ENCODE measurements around the gene TREX2. TPM values are rescaled to one million over a fixed set of nuclear protein-coding genes. Genes with fewer than 3 reads are reported as not detected.
"Not testable (repeated sequence)": the region's sequence is repeated elsewhere in the genome, so short reads cannot be mapped to it uniquely, and the experiment has no call there.

The TREX2 gene
- total RNA-seq, 3 donors from 2014 or later, result 1.0 to 4.3 (median 1.9) TPM

DNA sequence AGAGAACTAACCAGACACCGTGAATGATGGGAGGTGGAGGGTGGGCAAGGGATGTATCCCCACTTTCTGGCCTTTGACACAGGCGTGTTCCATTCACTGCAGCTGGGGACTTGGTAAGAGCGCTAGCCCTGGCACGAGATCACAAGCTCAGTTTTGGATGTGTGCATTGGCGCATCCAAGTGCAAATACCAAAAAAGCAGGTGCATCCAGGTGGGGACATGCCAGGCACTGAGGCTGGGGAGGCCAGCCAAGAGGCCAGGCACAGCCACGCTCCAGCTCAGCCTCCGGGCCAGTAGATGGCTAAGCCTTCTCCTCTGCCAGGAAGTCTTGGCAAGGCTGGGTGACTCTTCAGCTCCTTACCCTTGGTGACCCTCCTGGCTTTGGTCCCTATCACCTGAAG, 39.0 kb downstream of the TREX2 start:
- H3K36me3 ChIP-seq, result no peaks in the 10 kb centered on the region
- H3K4me1 ChIP-seq, result no peaks in the 10 kb centered on the region
- H3K4me3 ChIP-seq, result no peak overlapping the region
- intact Hi-C loops (cut with DNase I; ENCODE audit: low total_unique reads), result no loop called here
- H3K27ac ChIP-seq, result no peak overlapping the region
- no peak for TF ChIP-seq POLR2AphosphoS5 (IDR thresholded peaks at IDR 0.05)
- TF ChIP-seq, protein P1, sequence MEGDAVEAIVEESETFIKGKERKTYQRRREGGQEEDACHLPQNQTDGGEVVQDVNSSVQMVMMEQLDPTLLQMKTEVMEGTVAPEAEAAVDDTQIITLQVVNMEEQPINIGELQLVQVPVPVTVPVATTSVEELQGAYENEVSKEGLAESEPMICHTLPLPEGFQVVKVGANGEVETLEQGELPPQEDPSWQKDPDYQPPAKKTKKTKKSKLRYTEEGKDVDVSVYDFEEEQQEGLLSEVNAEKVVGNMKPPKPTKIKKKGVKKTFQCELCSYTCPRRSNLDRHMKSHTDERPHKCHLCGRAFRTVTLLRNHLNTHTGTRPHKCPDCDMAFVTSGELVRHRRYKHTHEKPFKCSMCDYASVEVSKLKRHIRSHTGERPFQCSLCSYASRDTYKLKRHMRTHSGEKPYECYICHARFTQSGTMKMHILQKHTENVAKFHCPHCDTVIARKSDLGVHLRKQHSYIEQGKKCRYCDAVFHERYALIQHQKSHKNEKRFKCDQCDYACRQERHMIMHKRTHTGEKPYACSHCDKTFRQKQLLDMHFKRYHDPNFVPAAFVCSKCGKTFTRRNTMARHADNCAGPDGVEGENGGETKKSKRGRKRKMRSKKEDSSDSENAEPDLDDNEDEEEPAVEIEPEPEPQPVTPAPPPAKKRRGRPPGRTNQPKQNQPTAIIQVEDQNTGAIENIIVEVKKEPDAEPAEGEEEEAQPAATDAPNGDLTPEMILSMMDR (IDR thresholded peaks at IDR 0.05), result no peak
- no peak for TF ChIP-seq POLR2A (IDR thresholded peaks at IDR 0.05)
- DNase-seq (ENCODE audit: low spot score in 2 of 2), result no peak
- no peaks in the 10 kb centered on the region for H3K9me3 ChIP-seq
- peaks cover 0 to 45% of the 10 kb centered on the region in 2 donors for H3K27me3 ChIP-seq

DNA sequence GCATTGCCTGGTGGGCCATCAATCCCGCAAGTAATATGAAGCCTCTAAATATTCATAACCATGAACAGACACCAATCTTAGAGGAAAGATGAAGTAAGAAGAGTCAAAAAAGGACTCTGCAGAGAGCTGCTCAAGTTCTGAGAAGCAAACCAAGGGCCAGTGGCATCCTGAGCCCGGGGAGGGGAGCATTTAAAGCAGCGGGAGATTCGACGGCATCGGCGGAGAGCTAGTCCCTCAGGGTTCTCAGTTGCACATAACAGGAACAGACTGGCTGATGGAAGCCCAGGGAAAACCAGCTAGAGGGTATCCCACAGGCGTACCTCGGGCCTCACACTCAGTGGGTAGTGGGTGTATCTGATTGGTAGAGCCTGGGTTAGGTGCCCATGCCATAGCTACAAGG, 39.8 kb downstream of the TREX2 start:
- Histone ChIP-seq H3K36me3 (no peaks in the 10 kb centered on the region), H3K9me3 (peaks cover 0 to 1% of the 10 kb centered on the region in 2 donors), H3K4me3 (no peak overlapping the region), H3K27me3 (peaks cover 0 to 36% of the 10 kb centered on the region in 2 donors), H3K27ac (no peak overlapping the region), H3K4me1 (no peaks in the 10 kb centered on the region)
- no peak for DNase-seq (ENCODE audit: low spot score in 2 of 2)
- TF ChIP-seq POLR2A (IDR thresholded peaks at IDR 0.05) (no peak), POLR2AphosphoS5 (IDR thresholded peaks at IDR 0.05) (no peak)
- TF ChIP-seq, protein P1 (IDR thresholded peaks at IDR 0.05), result no peak
- intact Hi-C loops (cut with DNase I; ENCODE audit: low total_unique reads), result no loop called here

DNA sequence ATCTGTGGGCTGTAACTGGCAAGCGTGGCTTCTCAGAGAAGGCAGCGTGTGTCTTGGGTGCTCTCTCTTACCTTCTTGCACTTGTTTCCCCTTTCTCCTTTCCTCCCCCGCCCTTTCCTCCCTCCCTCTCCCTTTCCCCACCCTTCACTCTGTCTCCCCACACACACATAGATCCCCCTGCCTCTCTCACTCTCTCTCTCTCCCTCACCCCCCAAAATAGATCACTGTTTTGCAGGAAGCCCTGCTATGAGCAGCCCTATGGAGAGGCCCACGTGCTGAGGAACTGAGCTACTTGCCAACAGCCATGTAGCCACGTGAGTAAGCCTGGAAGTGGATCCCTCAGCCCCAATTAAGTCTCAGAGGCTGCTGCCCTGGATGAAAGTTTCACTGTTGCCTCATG, 40.4 kb downstream of the TREX2 start:
- Histone ChIP-seq H3K4me3 (no peak overlapping the region), H3K27ac (no peak overlapping the region), H3K36me3 (no peaks in the 10 kb centered on the region), H3K4me1 (no peaks in the 10 kb centered on the region), H3K9me3 (peaks cover 0 to 7% of the 10 kb centered on the region in 2 donors), H3K27me3 (peaks cover 0 to 31% of the 10 kb centered on the region in 2 donors)
- TF ChIP-seq POLR2A (IDR thresholded peaks at IDR 0.05) (no peak), POLR2AphosphoS5 (IDR thresholded peaks at IDR 0.05) (no peak)
- TF ChIP-seq, protein P1 (IDR thresholded peaks at IDR 0.05), result no peak
- intact Hi-C loops (cut with DNase I; ENCODE audit: low total_unique reads), result no loop called here
- no peak for DNase-seq (ENCODE audit: low spot score in 2 of 2)

DNA sequence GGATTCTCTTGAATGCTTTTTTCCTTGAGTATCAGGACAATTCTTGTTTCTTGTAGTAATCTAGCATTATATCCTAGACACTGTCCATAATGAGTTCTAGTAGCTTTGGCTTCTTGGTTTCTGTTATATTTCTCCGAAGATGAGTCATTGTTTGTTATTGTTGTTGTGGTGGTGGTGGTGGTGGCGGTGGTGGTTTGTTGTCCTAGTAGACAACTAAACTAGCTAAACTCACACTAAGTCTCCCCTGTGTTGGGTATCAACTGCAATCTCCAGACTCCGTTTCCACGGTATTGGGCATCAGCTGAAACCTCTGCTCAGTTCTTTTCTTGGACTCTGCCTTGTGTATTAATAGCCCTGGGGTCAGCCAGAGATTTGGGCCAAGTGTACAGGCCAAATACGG, 41.5 kb downstream of the TREX2 start:
- intact Hi-C loops (cut with DNase I; ENCODE audit: low total_unique reads); DNase-seq (ENCODE audit: low spot score in 2 of 2): not testable (repeated sequence)

DNA sequence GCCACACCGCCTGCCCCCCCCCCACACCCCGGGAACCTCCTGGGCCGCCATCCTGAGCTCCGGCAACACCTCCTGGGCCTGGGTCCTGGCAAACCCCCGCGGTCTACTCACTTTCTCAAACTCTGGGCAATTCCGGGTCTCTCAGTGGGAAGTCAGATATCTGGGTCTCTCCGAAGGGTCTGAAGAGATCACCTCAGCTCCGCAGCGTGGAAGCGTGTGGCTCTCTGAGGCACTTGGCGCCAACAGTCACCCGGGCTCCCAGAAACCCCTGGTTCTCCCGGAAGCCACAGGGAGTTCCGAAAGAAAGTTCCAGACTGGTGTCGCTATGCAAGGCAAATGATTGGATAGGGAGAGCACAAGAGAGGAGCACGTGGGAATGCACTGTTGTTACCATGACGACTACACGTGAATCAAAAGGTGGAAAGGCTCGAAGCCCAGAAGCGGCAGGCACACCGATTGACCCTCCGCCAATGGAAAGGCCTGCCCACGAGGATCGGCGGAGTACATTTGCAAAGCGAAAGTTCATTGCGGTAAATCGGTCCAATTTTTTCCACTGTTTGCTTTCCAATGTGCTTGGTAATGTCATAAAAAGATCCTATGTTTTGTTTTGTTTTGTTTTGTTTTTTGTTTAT, 44.6 kb downstream of the TREX2 start, which contains the start of gene PNMA6E:
TSS of gene PNMA6E (minus strand) at position 218 of the 632 bp plus-strand sequence. CDS start 2,501 bp downstream, outside the sequence.
- no peak within 1 kb of the TSS for H3K27ac ChIP-seq
- TF ChIP-seq POLR2AphosphoS5 (IDR thresholded peaks at IDR 0.05) (no peak), POLR2A (IDR thresholded peaks at IDR 0.05) (no peak)
- TF ChIP-seq, protein P1 (IDR thresholded peaks at IDR 0.05), result no peak
- intact Hi-C loops (cut with DNase I; ENCODE audit: low total_unique reads), result no loop called here
- peaks cover 0 to 7% of the 10 kb centered on the region in 2 donors for H3K9me3 ChIP-seq
- H3K27me3 ChIP-seq, result peaks cover 0 to 41% of the 10 kb centered on the region in 2 donors
- no peak for DNase-seq (ENCODE audit: low spot score in 2 of 2)
- no peaks in the 10 kb centered on the region for H3K4me1 ChIP-seq
- H3K36me3 ChIP-seq, result no peaks in the 10 kb centered on the region
- H3K4me3 ChIP-seq, result no peak within 1 kb of the TSS

More for the DNA sequence above, 41.5 kb downstream of the TREX2 start:
- H3K27me3 ChIP-seq, result peaks cover 0 to 31% of the 10 kb centered on the region in 2 donors
- H3K4me3 ChIP-seq, H3K27ac ChIP-seq, H3K9me3 ChIP-seq, H3K4me1 ChIP-seq, H3K36me3 ChIP-seq: not testable (repeated sequence)

Data from breast epithelium (tissue), 4 donors.